Osteoblast (primary cell): ENCODE data around the gene AJM1. TPM values are rescaled to one million over a fixed set of nuclear protein-coding genes. Genes with fewer than 3 reads are reported as not detected.
"Not testable (repeated sequence)": the region's sequence is repeated elsewhere in the genome, so short reads cannot be mapped to it uniquely, and the experiment has no call there.

ENCODE experiments used
- DNase-seq: peaks from one replicate; pipeline ENCODE4 v3.0.0; 2011; ENCODE audit warnings: low spot score, mixed read lengths; ENCODE audit not compliant: insufficient read length; ENCODE audit errors: missing footprints
- H2AFZ ChIP-seq: 2 replicates; pipeline ENCODE4 v1.6.0; 2011; ENCODE audit warnings: mild to moderate bottlenecking, low read length
- H3K27ac ChIP-seq: 2 replicates; pipeline ENCODE4 v1.5.1; 2011; ENCODE audit warnings: mild to moderate bottlenecking, low read depth, low read length, moderate library complexity
- H3K27me3 ChIP-seq: 2 replicates; pipeline ENCODE4 v1.6.0; 2012; ENCODE audit warnings: mild to moderate bottlenecking, control low read depth, inconsistent platforms, low read length, moderate library complexity; ENCODE audit not compliant: insufficient read depth
- H3K36me3 ChIP-seq: 2 replicates; pipeline ENCODE4 v1.5.1; 2011; ENCODE audit warnings: mild to moderate bottlenecking, low read length, control low read depth, moderate library complexity; ENCODE audit not compliant: insufficient read depth
- H3K4me1 ChIP-seq: 2 replicates; pipeline ENCODE4 v1.5.1; 2011; ENCODE audit warnings: mild to moderate bottlenecking, low read length, control low read depth, moderate library complexity; ENCODE audit not compliant: insufficient read depth
- H3K4me2 ChIP-seq: 2 replicates; pipeline ENCODE4 v1.6.0; 2011; ENCODE audit warnings: mild to moderate bottlenecking, low read length; ENCODE audit not compliant: insufficient read depth
- H3K4me3 ChIP-seq: fragments of 200-600 bp; sonication (generic); 3 replicates; pipeline ENCODE4 v1.5.1; 2012; ENCODE audit warnings: mild to moderate bottlenecking, low read length, inconsistent platforms; ENCODE audit not compliant: insufficient read depth
- H3K79me2 ChIP-seq: 2 replicates; pipeline ENCODE4 v1.6.0; 2012; ENCODE audit warnings: mild to moderate bottlenecking, low read length, control low read depth, inconsistent platforms; ENCODE audit not compliant: insufficient read depth
- H3K9me3 ChIP-seq: 2 replicates; pipeline ENCODE4 v1.5.1; 2011; ENCODE audit warnings: low read depth, low read length, control low read depth
- H4K20me1 ChIP-seq: 2 replicates; pipeline ENCODE4 v1.6.0; 2012; ENCODE audit warnings: mild to moderate bottlenecking, low read length, control low read depth; ENCODE audit not compliant: insufficient read depth
- CTCF ChIP-seq: IDR thresholded peaks from 2 replicates; pipeline ENCODE4 v1.5.1; 2011; ENCODE audit warnings: mild to moderate bottlenecking, low read depth, low read length, moderate library complexity; ENCODE audit errors: extremely low read depth
- total RNA-seq: library from RNA; depleted of rRNA; stranded (reverse); fragments of >200 nt; gene quantifications from 2 replicates; pipeline ENCODE4 v1.2.3, GENCODE V29; 2012

Gene AJM1
- total RNA-seq, 1 donor: 1.1 TPM

GRCh38 chr9:136863623-136864273, 21.5 kb downstream of the AJM1 start:
- TF ChIP-seq CTCF: no peak
- no peak overlapping the region for H2AFZ ChIP-seq
- peaks cover 29% of the 10 kb centered on the region for H3K36me3 ChIP-seq
- H3K4me1 ChIP-seq: peaks cover 15% of the 10 kb centered on the region
- H3K27ac ChIP-seq: peak overlapping the region; percentile 8
- H3K4me2 ChIP-seq: no peak overlapping the region
- DNase-seq: peak; percentile 65
- peaks cover 30% of the 10 kb centered on the region for H3K79me2 ChIP-seq
- H3K4me3 ChIP-seq: no peak overlapping the region
- H3K27me3 ChIP-seq: no peaks in the 10 kb centered on the region
- H4K20me1 ChIP-seq: peaks cover 16% of the 10 kb centered on the region
- H3K9me3 ChIP-seq: no peaks in the 10 kb centered on the region

- no peak for TF ChIP-seq CTCF
- Histone ChIP-seq H2AFZ (no peak overlapping the region), H4K20me1 (peaks cover 10% of the 10 kb centered on the region), H3K79me2 (peaks cover 30% of the 10 kb centered on the region), H3K27ac (peak overlapping the region; percentile 29), H3K36me3 (peaks cover 29% of the 10 kb centered on the region), H3K9me3 (no peaks in the 10 kb centered on the region), H3K4me3 (peak overlapping the region; percentile 91), H3K4me1 (peaks cover 4% of the 10 kb centered on the region), H3K27me3 (no peaks in the 10 kb centered on the region), H3K4me2 (peak overlapping the region; percentile 82)
- peak; percentile 85 for DNase-seq
Observed at GRCh38 chr9:136865041-136865767, 22.9 kb downstream of the AJM1 start.

GRCh38 chr9:136865768-136866103, 23.5 kb downstream of the AJM1 start:
- peak overlapping the region; percentile 82 for H3K4me2 ChIP-seq
- H2AFZ ChIP-seq: no peak overlapping the region
- DNase-seq: peak; percentile 92
- H4K20me1 ChIP-seq: peaks cover 10% of the 10 kb centered on the region
- peaks cover 30% of the 10 kb centered on the region for H3K79me2 ChIP-seq
- H3K36me3 ChIP-seq: peaks cover 29% of the 10 kb centered on the region
- TF ChIP-seq CTCF: no peak
- no peaks in the 10 kb centered on the region for H3K9me3 ChIP-seq
- H3K27ac ChIP-seq: peak overlapping the region; percentile 51
- no peaks in the 10 kb centered on the region for H3K27me3 ChIP-seq
- H3K4me1 ChIP-seq: peaks cover 4% of the 10 kb centered on the region
- peak overlapping the region; percentile 91 for H3K4me3 ChIP-seq

- H3K79me2 ChIP-seq: peaks cover 30% of the 10 kb centered on the region
- not testable (repeated sequence) for H3K27ac ChIP-seq, H3K4me1 ChIP-seq, H3K27me3 ChIP-seq, H4K20me1 ChIP-seq, H3K9me3 ChIP-seq, DNase-seq, H2AFZ ChIP-seq
- peak overlapping the region; percentile 91 for H3K4me3 ChIP-seq
- peaks cover 25% of the 10 kb centered on the region for H3K36me3 ChIP-seq
- H3K4me2 ChIP-seq: peak overlapping the region; percentile 82
Observed at GRCh38 chr9:136866898-136867421, 24.7 kb downstream of the AJM1 start.
